ENCODE measurements around the gene HSPA12B. TPM values are rescaled to one million over a fixed set of nuclear protein-coding genes. Genes with fewer than 3 reads are reported as not detected.

HSPA12B gene
- total and polyA plus RNA-seq, 2 of the 13 experiments (the other 11 are each of a cell fraction or from before 2014, with no cell fraction given), result 0.01 TPM; not detected in 1

DNA sequence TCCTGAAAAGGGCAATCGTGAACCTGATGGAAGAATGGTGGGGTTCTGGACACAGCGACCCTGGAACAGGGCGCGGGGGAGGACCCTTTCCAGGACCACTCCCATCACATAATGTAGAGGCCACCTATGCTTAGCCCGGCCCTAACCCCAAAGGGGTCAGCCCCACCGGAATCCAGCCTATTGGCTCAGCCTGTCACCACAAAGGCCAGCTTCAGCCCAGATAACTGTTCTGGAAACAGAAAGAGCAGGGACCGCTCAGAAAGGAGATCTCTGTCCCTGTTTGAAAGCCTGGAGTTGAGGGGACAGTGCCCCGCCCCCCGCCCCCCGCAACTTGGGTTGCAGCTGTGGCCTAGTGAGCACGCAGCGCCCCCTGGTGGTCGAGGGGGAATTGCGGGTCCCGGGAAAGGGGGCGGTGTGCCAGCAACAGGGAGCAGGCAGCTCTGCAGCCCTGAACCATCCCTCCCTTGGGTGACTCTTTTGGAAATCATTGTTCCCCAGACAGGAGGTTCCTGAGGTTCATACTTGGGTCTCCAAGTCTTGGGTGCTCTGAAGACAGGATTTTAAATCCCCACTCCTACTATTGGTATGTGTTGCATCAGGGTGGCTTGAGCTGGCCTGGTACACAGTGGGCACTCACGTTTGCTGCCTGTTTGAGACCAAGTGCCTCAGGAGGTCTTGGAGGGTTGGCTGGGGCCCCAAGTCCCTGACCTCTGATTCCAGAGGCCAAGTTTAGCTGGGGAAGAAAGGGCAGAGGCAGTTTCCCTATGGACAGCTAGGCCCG lies 21.6 kb upstream of the HSPA12B start (continued):
- TF ChIP-seq, protein P1, sequence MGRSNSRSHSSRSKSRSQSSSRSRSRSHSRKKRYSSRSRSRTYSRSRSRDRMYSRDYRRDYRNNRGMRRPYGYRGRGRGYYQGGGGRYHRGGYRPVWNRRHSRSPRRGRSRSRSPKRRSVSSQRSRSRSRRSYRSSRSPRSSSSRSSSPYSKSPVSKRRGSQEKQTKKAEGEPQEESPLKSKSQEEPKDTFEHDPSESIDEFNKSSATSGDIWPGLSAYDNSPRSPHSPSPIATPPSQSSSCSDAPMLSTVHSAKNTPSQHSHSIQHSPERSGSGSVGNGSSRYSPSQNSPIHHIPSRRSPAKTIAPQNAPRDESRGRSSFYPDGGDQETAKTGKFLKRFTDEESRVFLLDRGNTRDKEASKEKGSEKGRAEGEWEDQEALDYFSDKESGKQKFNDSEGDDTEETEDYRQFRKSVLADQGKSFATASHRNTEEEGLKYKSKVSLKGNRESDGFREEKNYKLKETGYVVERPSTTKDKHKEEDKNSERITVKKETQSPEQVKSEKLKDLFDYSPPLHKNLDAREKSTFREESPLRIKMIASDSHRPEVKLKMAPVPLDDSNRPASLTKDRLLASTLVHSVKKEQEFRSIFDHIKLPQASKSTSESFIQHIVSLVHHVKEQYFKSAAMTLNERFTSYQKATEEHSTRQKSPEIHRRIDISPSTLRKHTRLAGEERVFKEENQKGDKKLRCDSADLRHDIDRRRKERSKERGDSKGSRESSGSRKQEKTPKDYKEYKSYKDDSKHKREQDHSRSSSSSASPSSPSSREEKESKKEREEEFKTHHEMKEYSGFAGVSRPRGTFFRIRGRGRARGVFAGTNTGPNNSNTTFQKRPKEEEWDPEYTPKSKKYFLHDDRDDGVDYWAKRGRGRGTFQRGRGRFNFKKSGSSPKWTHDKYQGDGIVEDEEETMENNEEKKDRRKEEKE (IDR thresholded peaks at IDR 0.05), result no peak
- no peak for TF ChIP-seq DBP (CRISPR knock-in tag; IDR thresholded peaks at IDR 0.05; ENCODE audit: not compliant biosample characterization)
- no peak for TF ChIP-seq ZSCAN12 (CRISPR knock-in tag; IDR thresholded peaks at IDR 0.05)
- TF ChIP-seq, protein P2, sequence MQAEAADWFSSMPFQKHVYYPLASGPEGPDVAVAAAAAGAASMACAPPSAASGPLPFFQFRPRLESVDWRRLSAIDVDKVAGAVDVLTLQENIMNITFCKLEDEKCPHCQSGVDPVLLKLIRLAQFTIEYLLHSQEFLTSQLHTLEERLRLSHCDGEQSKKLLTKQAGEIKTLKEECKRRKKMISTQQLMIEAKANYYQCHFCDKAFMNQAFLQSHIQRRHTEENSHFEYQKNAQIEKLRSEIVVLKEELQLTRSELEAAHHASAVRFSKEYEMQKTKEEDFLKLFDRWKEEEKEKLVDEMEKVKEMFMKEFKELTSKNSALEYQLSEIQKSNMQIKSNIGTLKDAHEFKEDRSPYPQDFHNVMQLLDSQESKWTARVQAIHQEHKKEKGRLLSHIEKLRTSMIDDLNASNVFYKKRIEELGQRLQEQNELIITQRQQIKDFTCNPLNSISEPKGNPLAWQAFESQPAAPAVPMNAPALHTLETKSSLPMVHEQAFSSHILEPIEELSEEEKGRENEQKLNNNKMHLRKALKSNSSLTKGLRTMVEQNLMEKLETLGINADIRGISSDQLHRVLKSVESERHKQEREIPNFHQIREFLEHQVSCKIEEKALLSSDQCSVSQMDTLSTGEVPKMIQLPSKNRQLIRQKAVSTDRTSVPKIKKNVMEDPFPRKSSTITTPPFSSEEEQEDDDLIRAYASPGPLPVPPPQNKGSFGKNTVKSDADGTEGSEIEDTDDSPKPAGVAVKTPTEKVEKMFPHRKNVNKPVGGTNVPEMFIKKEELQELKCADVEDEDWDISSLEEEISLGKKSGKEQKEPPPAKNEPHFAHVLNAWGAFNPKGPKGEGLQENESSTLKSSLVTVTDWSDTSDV (CRISPR knock-in tag; IDR thresholded peaks at IDR 0.05), result no peak
- peak; percentile 34; the same call in 1 of the 2 replicates for TF ChIP-seq CEBPG (CRISPR knock-in tag; IDR thresholded peaks at IDR 0.05)
- peak; percentile 83 for TF ChIP-seq KDM2A (CRISPR knock-in tag; IDR thresholded peaks at IDR 0.05; ENCODE audit: borderline replicate concordance, low read depth)
- TF ChIP-seq NKX3-1 (CRISPR knock-in tag; IDR thresholded peaks at IDR 0.05), result no peak
- peak; percentile 87 for TF ChIP-seq ZNF547 (CRISPR knock-in tag; IDR thresholded peaks at IDR 0.05)
- no peak for TF ChIP-seq ZNF3 (CRISPR knock-in tag; IDR thresholded peaks at IDR 0.05)
- TF ChIP-seq, protein P3, sequence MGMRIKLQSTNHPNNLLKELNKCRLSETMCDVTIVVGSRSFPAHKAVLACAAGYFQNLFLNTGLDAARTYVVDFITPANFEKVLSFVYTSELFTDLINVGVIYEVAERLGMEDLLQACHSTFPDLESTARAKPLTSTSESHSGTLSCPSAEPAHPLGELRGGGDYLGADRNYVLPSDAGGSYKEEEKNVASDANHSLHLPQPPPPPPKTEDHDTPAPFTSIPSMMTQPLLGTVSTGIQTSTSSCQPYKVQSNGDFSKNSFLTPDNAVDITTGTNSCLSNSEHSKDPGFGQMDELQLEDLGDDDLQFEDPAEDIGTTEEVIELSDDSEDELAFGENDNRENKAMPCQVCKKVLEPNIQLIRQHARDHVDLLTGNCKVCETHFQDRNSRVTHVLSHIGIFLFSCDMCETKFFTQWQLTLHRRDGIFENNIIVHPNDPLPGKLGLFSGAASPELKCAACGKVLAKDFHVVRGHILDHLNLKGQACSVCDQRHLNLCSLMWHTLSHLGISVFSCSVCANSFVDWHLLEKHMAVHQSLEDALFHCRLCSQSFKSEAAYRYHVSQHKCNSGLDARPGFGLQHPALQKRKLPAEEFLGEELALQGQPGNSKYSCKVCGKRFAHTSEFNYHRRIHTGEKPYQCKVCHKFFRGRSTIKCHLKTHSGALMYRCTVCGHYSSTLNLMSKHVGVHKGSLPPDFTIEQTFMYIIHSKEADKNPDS (CRISPR knock-in tag; IDR thresholded peaks at IDR 0.05), result no peak
- TF ChIP-seq HNF4G (IDR thresholded peaks at IDR 0.05; ENCODE audit: borderline replicate concordance, low read depth, low read length), result no peak
- TF ChIP-seq HNF4G (CRISPR knock-in tag; IDR thresholded peaks at IDR 0.05; ENCODE audit: borderline replicate concordance, low read depth), result no peak
- no peak for TF ChIP-seq SNAPC2 (CRISPR knock-in tag; IDR thresholded peaks at IDR 0.05)
- TF ChIP-seq CSRNP2 (CRISPR knock-in tag; conservative IDR thresholded peaks at IDR 0.05; ENCODE audit: low read depth), result no peak
- no peak for TF ChIP-seq ARNT (IDR thresholded peaks at IDR 0.05)
- TF ChIP-seq ZNF569 (CRISPR knock-in tag; IDR thresholded peaks at IDR 0.05; ENCODE audit: borderline replicate concordance), result no peak
- no peak for TF ChIP-seq ZNF709 (CRISPR knock-in tag; IDR thresholded peaks at IDR 0.05)
- TF ChIP-seq ZNF766 (CRISPR knock-in tag; IDR thresholded peaks at IDR 0.05; ENCODE audit: borderline replicate concordance), result 0 out of 2 replicates have a peak, but pooled peaks have one; percentile 22
- TF ChIP-seq DR1 (CRISPR knock-in tag; IDR thresholded peaks at IDR 0.05), result no peak
- TF ChIP-seq, protein P4, sequence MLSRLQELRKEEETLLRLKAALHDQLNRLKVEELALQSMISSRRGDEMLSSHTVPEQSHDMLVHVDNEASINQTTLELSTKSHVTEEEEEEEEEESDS (CRISPR knock-in tag; IDR thresholded peaks at IDR 0.05; ENCODE audit: borderline replicate concordance), result no peak

All from HepG2 (cell line).